NT2/D1 (cell line): Measurements from ENCODE around the gene CACNA1A.

Experiments
- SUZ12 ChIP-seq: IDR thresholded peaks from 2 replicates; pipeline ENCODE4 v1.6.1; 2011; ENCODE audit not compliant: insufficient read length, insufficient read depth; ENCODE audit errors: extremely low read depth
- YY1 ChIP-seq: IDR thresholded peaks from 2 replicates; pipeline ENCODE4 v1.6.1; 2011; ENCODE audit not compliant: insufficient read length, insufficient read depth
- ZNF274 ChIP-seq: IDR thresholded peaks from 2 replicates; pipeline ENCODE4 v1.6.1; 2011; ENCODE audit warnings: mild to moderate bottlenecking, low read depth, low read length

GRCh38 chr19:13366529-13367143, 139.6 kb downstream of the CACNA1A start:
- TF ChIP-seq SUZ12, result no peak
- TF ChIP-seq ZNF274, result no peak
- no peak for TF ChIP-seq YY1
